K562 (cell line): ENCODE results near the gene SLC25A4. TPM values are rescaled to one million over a fixed set of nuclear protein-coding genes. Genes with fewer than 3 reads are reported as not detected.

Source experiments
- ATAC-seq: fragments of 200-7000 bp; cut with Tn5 transposase; 3 replicates; pipeline ENCODE4 v1.9.1; 2020; ENCODE audit warnings: moderate library complexity
- BruUV-seq: library from RNA; stranded (reverse); fragments of 400-500 nt; replicated peaks from 2 replicates; lab custom pipeline; 2021; lab: Mats Ljungman, UMichigan
- CTCF ChIA-PET: fragments of 300-600 bp; formaldehyde crosslinking; extraction: SDS; loops from one replicate; lab custom pipeline; 2021; ENCODE audit warnings: low intra/inter-chr PET ratio; lab: Yijun Ruan, JAX
- POLR2A ChIA-PET: fragments of 300-600, 350-650 bp; sonication (Branson Sonifier 250); formaldehyde crosslinking; extraction: SDS; loops from one replicate; lab custom pipeline; 2021; ENCODE audit warnings: antibody characterized with exemption, inconsistent platforms; lab: Yijun Ruan, JAX
- DNase-seq, 4 experiments: peaks; one replicate each; pipeline versions ENCODE4 v3.0.0 to v3.0.0-alpha.2; 2011 to 2018; ENCODE audit warnings: low spot score in 3 of 4, mixed read lengths in 3 of 4; ENCODE audit errors: extremely low read depth in 1 of 4
- FAIRE-seq: peaks from 2 replicates; lab custom pipeline; 2011; peaks lifted over from hg19 to GRCh38; lab: Jason Lieb, UNC
- H2AFZ ChIP-seq: 2 replicates; pipeline ENCODE4 v1.6.0; 2011; ENCODE audit warnings: low read depth, low read length, control low read depth, inconsistent platforms
- H3K27ac ChIP-seq: fragments of 200-600 bp; 3 replicates; pipeline ENCODE4 v1.8.0; 2011; ENCODE audit warnings: low read depth, mild to moderate bottlenecking, control low read depth, inconsistent platforms, low read length, moderate library complexity, mixed read lengths; ENCODE audit errors: extremely low read depth
- H3K27me3 ChIP-seq, 2 experiments: fragments of 300-600 bp in 1 of 2; 2 replicates in 1 of 2; 3 replicates in 1 of 2; pipeline versions ENCODE4 v1.6.0 to v1.8.0; 2011; ENCODE audit warnings: inconsistent platforms in 2 of 2, low read length in 2 of 2, mild to moderate bottlenecking in 1 of 2, mixed read lengths in 1 of 2, moderate library complexity in 1 of 2; ENCODE audit not compliant: control insufficient read depth in 2 of 2, insufficient read depth in 2 of 2
- H3K36me3 ChIP-seq: fragments of 300-600 bp; 3 replicates; pipeline ENCODE4 v1.8.0; 2011; ENCODE audit warnings: mild to moderate bottlenecking, low read length, inconsistent platforms; ENCODE audit not compliant: control insufficient read depth, insufficient read depth
- H3K4me1 ChIP-seq, 2 experiments: fragments of 200-600 bp in 1 of 2; replicated peaks in 1 of 2; 2 replicates in 1 of 2; 3 replicates in 1 of 2; pipeline versions ENCODE4 v1.5.1 to v1.8.0; 2011; ENCODE audit warnings: inconsistent platforms in 2 of 2, low read length in 2 of 2, mild to moderate bottlenecking in 1 of 2, mixed read lengths in 1 of 2, moderate library complexity in 1 of 2; ENCODE audit not compliant: control insufficient read depth in 2 of 2, insufficient read depth in 2 of 2
- H3K4me2 ChIP-seq: 2 replicates; pipeline ENCODE4 v1.6.1; 2011; ENCODE audit warnings: low read length, control low read depth, inconsistent platforms, mixed read lengths; ENCODE audit not compliant: insufficient read depth
- H3K4me3 ChIP-seq: fragments of 200-600 bp; sonication (generic), shearing (Covaris generic); 2 replicates; pipeline ENCODE4 v1.5.1; 2016; ENCODE audit warnings: control low read depth, inconsistent platforms
- H3K79me2 ChIP-seq: fragments of 200-600 bp; 3 replicates; pipeline ENCODE4 v1.8.0; 2011; ENCODE audit warnings: low read length, inconsistent platforms; ENCODE audit not compliant: control insufficient read depth, insufficient read depth
- H3K9ac ChIP-seq, 2 experiments: 2 replicates each; pipeline versions ENCODE4 v1.6.0 to v1.6.1; 2011; ENCODE audit warnings: low read depth in 2 of 2, low read length in 2 of 2, control low read depth in 1 of 2, inconsistent platforms in 1 of 2, mild to moderate bottlenecking in 1 of 2, mixed read lengths in 1 of 2; ENCODE audit not compliant: insufficient read depth in 1 of 2
- H3K9me1 ChIP-seq: one replicate; pipeline ENCODE4 v1.6.0; 2011; ENCODE audit warnings: inconsistent platforms, mild to moderate bottlenecking, low read length, moderate library complexity; ENCODE audit not compliant: control insufficient read depth, insufficient read depth
- H3K9me3 ChIP-seq: replicated peaks from 2 replicates; pipeline ENCODE4 v1.5.1; 2011; ENCODE audit warnings: low read depth, low read length, inconsistent platforms; ENCODE audit not compliant: control insufficient read depth, insufficient read depth
- H4K20me1 ChIP-seq: replicated peaks from 2 replicates; pipeline ENCODE4 v1.6.1; 2011; ENCODE audit warnings: low read length, inconsistent platforms, mixed read lengths; ENCODE audit not compliant: control insufficient read depth, insufficient read depth
- BDP1 ChIP-seq: IDR thresholded peaks from 3 replicates; pipeline ENCODE4 v1.6.1; 2011; ENCODE audit not compliant: insufficient read length, insufficient read depth
- DEAF1 ChIP-seq: fragments of 450-650 bp; formaldehyde crosslinking; IDR thresholded peaks from 2 replicates; pipeline ENCODE4 v1.4.0; 2020; ENCODE audit warnings: mild to moderate bottlenecking, moderate library complexity
- E2F3 ChIP-seq: fragments of 250-450 bp; sonication (Bioruptor Pico); IDR thresholded peaks from 2 replicates; pipeline ENCODE4 v1.4.0; 2020; ENCODE audit warnings: mild to moderate bottlenecking
- NR1H2 ChIP-seq: sonication (generic); formaldehyde crosslinking; IDR thresholded peaks from 2 replicates; pipeline ENCODE4 v1.4.0; 2020; ENCODE audit warnings: mild to moderate bottlenecking, missing genetic modification reagents
- SNIP1 ChIP-seq: fragments of 450-650 bp; IDR thresholded peaks from 2 replicates; pipeline ENCODE4 v1.7.1; 2017; ENCODE audit warnings: low read depth, mild to moderate bottlenecking
- TARDBP ChIP-seq: fragments of 450-650 bp; IDR thresholded peaks from 2 replicates; pipeline ENCODE4 v1.6.1; 2016
- TFAP4 ChIP-seq: sonication (generic); formaldehyde crosslinking; IDR thresholded peaks from 2 replicates; pipeline ENCODE4 v1.8.0; 2022; ENCODE audit warnings: missing genetic modification reagents, mild to moderate bottlenecking, moderate library complexity, borderline replicate concordance
- ZNF3 ChIP-seq: fragments of 250-450 bp; sonication (Bioruptor Pico); IDR thresholded peaks from 2 replicates; pipeline ENCODE4 v1.5.0; 2021; ENCODE audit warnings: mild to moderate bottlenecking, moderate library complexity
- ZNF511 ChIP-seq: sonication (generic); formaldehyde crosslinking; IDR thresholded peaks from 2 replicates; pipeline ENCODE4 v1.8.0; 2022; ENCODE audit warnings: mild to moderate bottlenecking, missing genetic modification reagents
- ZNF551 ChIP-seq: fragments of 250-450 bp; sonication (Bioruptor Pico); IDR thresholded peaks from 2 replicates; pipeline ENCODE4 v1.5.0; 2021; ENCODE audit warnings: mild to moderate bottlenecking, moderate library complexity
- WGBS: fragments of 100-300 bp; shearing (Covaris generic); methylation state at CpG from one replicate; pipeline ENCODE4 v1.1.6; 2016; ENCODE audit warnings: low coverage, mixed read lengths; ENCODE audit not compliant: insufficient coverage; ENCODE audit errors: missing lambda C conversion rate; 5-methylcytosine and 5-hydroxymethylcytosine counted together
- in situ Hi-C: fragments of 300-500 bp; cut with MboI; formaldehyde crosslinking; loops from 4 replicates; pipeline ENCODE4 v1.15.0; 2018; ENCODE audit warnings: inconsistent platforms, mixed read lengths
- intact Hi-C: fragments of 100-400 bp; cut with micrococcal nuclease; formaldehyde crosslinking; loops from 2 replicates; pipeline ENCODE4 v1.14.2; 2022
- polyA plus RNA-seq, 8 experiments: library from polyadenylated mRNA; depleted of rRNA in 4 of 8; stranded (reverse) in 5 of 8; unstranded in 3 of 8; fragments of >200 nt; fragmentation: Nextera tagmentation in 2 of 8; fragmentation: Illumina TruSeq in 1 of 8; extraction: Ambion mirVana in 2 of 8; extraction: Trizol in 1 of 8; gene quantifications; 2 replicates each; pipeline versions ENCODE4 v1.2.1 to v1.2.3, GENCODE V29; 2011 to 2014; ENCODE audit warnings: inconsistent platforms in 1 of 8, missing spikeins in 1 of 8
- total RNA-seq, 7 experiments: library from RNA; depleted of rRNA in 6 of 7; stranded (reverse); fragments of >200 nt in 6 of 7; fragmentation: Illumina TruSeq in 2 of 7; extraction: Trizol in 2 of 7; gene quantifications; 2 replicates each; pipeline versions ENCODE4 v1.2.1 to v1.2.3, GENCODE V29; 2011 to 2021; ENCODE audit warnings: low replicate concordance in 1 of 7
- TF ChIP-seq, protein P1 (sequence below): fragments of 450-650 bp; formaldehyde crosslinking; IDR thresholded peaks from 2 replicates; pipeline ENCODE4 v1.4.0; 2022; ENCODE audit warnings: missing genetic modification characterization
- TF ChIP-seq, protein P2 (sequence below): fragments of 250-450 bp; sonication (Bioruptor Pico); IDR thresholded peaks from 2 replicates; pipeline ENCODE4 v1.5.0; 2022; ENCODE audit warnings: mild to moderate bottlenecking

The SLC25A4 gene
- total and polyA plus RNA-seq, 9 of the 15 experiments (the other 6 are each of a cell fraction or from before 2014, with no cell fraction given): 8.3 to 28.6 (median 19.5) TPM

DNA sequence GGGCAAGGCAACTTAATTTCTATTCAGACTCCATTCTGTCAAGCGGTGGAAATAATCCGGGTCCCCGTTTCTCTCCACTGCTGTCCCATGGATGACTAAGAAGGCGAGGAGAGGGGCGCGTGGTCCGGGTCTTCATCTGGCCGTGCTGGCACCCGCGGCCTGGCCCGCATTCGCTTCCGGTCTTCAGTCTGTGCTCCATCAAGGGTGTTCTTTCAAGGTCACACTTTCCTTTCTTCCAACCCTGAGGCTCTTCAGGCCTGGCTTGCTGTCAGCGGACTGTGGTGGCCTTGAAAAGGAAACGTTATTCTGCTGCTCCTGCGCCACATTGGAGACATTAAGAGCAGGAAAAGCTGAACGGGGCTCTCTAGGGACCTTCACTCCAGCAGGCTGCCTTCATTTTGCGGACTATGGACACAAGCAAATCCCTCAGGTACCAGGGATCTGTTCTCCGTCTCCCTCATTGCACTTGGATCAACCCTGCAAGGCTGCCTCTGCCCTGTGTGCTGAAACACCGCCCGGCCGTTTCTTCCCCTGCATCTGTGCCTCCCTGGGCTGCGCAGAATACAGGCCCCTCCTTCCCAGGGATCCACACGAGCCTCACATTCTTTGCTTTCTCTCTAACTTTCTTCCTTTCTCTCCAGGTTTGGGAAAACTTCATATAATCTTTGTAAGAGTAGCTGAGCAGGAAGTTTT, 5.7 kb upstream of the SLC25A4 start:
- Histone ChIP-seq H2AFZ (peak overlapping the region; percentile 26; the same call in 1 of the 2 replicates), H3K4me3 (no peak overlapping the region), H3K4me2 (no peak overlapping the region), H3K9me3 (no peaks in the 10 kb centered on the region), H3K79me2 (no peaks in the 10 kb centered on the region), H3K27me3 (no peaks in the 10 kb centered on the region; a peak in 1 of 5 replicates), H3K4me1 (peaks cover 2 to 3% of the 10 kb centered on the region in 2 experiments; a peak in 3 of 5 replicates), H3K9me1 (no peaks in the 10 kb centered on the region), H3K36me3 (no peaks in the 10 kb centered on the region), H3K27ac (no peak overlapping the region), H3K9ac (no peak overlapping the region), H4K20me1 (no peaks in the 10 kb centered on the region)
- 64% methylated on average over 24 of the region's 24 CpGs for WGBS
- no TSS peak for BruUV-seq
- in situ Hi-C loops (loop anchor here (5.0 to 10.0 kb wide), 2 partner anchors 100 to 133 kb away; no protein-coding TSS in a partner anchor), intact Hi-C loops (loop anchor here (10.0 kb wide), 1 partner anchor 457 kb away; no protein-coding TSS in a partner anchor)
- no peak for FAIRE-seq
- CTCF ChIA-PET: no interaction called here
- POLR2A ChIA-PET: no interaction called here
- DNase-seq: no peak
- no peak; the same call in 2 of the 3 replicates for ATAC-seq
- TF ChIP-seq ZNF3: no peak
- TF ChIP-seq, protein P1, sequence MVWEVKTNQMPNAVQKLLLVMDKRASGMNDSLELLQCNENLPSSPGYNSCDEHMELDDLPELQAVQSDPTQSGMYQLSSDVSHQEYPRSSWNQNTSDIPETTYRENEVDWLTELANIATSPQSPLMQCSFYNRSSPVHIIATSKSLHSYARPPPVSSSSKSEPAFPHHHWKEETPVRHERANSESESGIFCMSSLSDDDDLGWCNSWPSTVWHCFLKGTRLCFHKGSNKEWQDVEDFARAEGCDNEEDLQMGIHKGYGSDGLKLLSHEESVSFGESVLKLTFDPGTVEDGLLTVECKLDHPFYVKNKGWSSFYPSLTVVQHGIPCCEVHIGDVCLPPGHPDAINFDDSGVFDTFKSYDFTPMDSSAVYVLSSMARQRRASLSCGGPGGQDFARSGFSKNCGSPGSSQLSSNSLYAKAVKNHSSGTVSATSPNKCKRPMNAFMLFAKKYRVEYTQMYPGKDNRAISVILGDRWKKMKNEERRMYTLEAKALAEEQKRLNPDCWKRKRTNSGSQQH (CRISPR knock-in tag): no peak
- no peak for TF ChIP-seq TFAP4
- no peak for TF ChIP-seq NR1H2 (CRISPR knock-in tag)
- TF ChIP-seq E2F3: no peak
- no peak for TF ChIP-seq ZNF551 (CRISPR knock-in tag)
- TF ChIP-seq, protein P2, sequence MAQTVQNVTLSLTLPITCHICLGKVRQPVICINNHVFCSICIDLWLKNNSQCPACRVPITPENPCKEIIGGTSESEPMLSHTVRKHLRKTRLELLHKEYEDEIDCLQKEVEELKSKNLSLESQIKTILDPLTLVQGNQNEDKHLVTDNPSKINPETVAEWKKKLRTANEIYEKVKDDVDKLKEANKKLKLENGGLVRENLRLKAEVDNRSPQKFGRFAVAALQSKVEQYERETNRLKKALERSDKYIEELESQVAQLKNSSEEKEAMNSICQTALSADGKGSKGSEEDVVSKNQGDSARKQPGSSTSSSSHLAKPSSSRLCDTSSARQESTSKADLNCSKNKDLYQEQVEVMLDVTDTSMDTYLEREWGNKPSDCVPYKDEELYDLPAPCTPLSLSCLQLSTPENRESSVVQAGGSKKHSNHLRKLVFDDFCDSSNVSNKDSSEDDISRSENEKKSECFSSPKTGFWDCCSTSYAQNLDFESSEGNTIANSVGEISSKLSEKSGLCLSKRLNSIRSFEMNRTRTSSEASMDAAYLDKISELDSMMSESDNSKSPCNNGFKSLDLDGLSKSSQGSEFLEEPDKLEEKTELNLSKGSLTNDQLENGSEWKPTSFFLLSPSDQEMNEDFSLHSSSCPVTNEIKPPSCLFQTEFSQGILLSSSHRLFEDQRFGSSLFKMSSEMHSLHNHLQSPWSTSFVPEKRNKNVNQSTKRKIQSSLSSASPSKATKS (CRISPR knock-in tag): no peak
- TF ChIP-seq SNIP1: no peak
- TF ChIP-seq TARDBP: no peak
- TF ChIP-seq ZNF511 (CRISPR knock-in tag): no peak
- TF ChIP-seq DEAF1 (CRISPR knock-in tag): no peak
- no peak for TF ChIP-seq BDP1
